DMS153 treated with DMSO at 0.1 percent for 48 hours (cell line): ENCODE data around the gene NR1I2.

Source experiments
- DNase-seq: peaks from one replicate; lab custom pipeline; 2025; ENCODE audit not compliant: unreplicated experiment; lab: John Stamatoyannopoulos, UW

The NR1I2 gene

GRCh38 chr3:119781330-119782198 is at the start of gene NR1I2:
TSS of gene NR1I2 (plus strand) at chr3:119782101.
- DNase-seq, result no peak

- no peak for DNase-seq
Measured at GRCh38 chr3:119733812-119734211, 48.1 kb upstream of the NR1I2 start.

GRCh38 chr3:119738741-119739140 is 43.2 kb upstream of the NR1I2 start:
- DNase-seq, result no peak

- DNase-seq, result no peak
Measured at GRCh38 chr3:119741657-119742590, 40.0 kb upstream of the NR1I2 start.

- DNase-seq, result no peak
Measured at GRCh38 chr3:119743921-119744320, 38.0 kb upstream of the NR1I2 start.

GRCh38 chr3:119745942-119746341 is 36.0 kb upstream of the NR1I2 start:
- no peak for DNase-seq

- DNase-seq, result no peak
Measured at GRCh38 chr3:119746423-119746822, 35.5 kb upstream of the NR1I2 start.

- no peak for DNase-seq
Measured at GRCh38 chr3:119747357-119747756, 34.5 kb upstream of the NR1I2 start.

- DNase-seq, result no peak
Measured at GRCh38 chr3:119748991-119749390, 32.9 kb upstream of the NR1I2 start.

GRCh38 chr3:119751423-119751822 is 30.5 kb upstream of the NR1I2 start:
- no peak for DNase-seq

GRCh38 chr3:119759962-119760361 is 21.9 kb upstream of the NR1I2 start:
- DNase-seq, result no peak

GRCh38 chr3:119762876-119763275 is 19.0 kb upstream of the NR1I2 start:
- no peak for DNase-seq

- no peak for DNase-seq
Measured at GRCh38 chr3:119763466-119763865, 18.4 kb upstream of the NR1I2 start.

- DNase-seq, result no peak
Measured at GRCh38 chr3:119765239-119765638, 16.7 kb upstream of the NR1I2 start.

- DNase-seq, result no peak
Measured at GRCh38 chr3:119767936-119768601, 13.8 kb upstream of the NR1I2 start.

- DNase-seq, result no peak
Measured at GRCh38 chr3:119768668-119769393, 13.1 kb upstream of the NR1I2 start.

- DNase-seq, result no peak
Measured at GRCh38 chr3:119769394-119770149, 12.3 kb upstream of the NR1I2 start.

GRCh38 chr3:119774444-119774843 is 7.5 kb upstream of the NR1I2 start:
- DNase-seq, result no peak

- DNase-seq, result no peak
Measured at GRCh38 chr3:119776304-119776703, 5.6 kb upstream of the NR1I2 start.

- no peak for DNase-seq
Measured at GRCh38 chr3:119778176-119778575, 3.7 kb upstream of the NR1I2 start.
